IPS-15b (cell line): Measurements from ENCODE around the gene PRELID3B.
"Not testable (repeated sequence)": the region's sequence is repeated elsewhere in the genome, so short reads cannot be mapped to it uniquely, and the experiment has no call there.

Source experiments
- H3K27me3 ChIP-seq: one replicate; pipeline ENCODE4 v1.6.1; 2013; ENCODE audit warnings: low read length; ENCODE audit not compliant: control insufficient read depth, insufficient read depth
- H3K36me3 ChIP-seq: one replicate; pipeline ENCODE4 v1.6.1; 2013; ENCODE audit warnings: low read length; ENCODE audit not compliant: control insufficient read depth, insufficient read depth
- H3K4me1 ChIP-seq: one replicate; pipeline ENCODE4 v1.6.1; 2013; ENCODE audit warnings: mild to moderate bottlenecking, low read length; ENCODE audit not compliant: control insufficient read depth, insufficient read depth
- H3K4me3 ChIP-seq: one replicate; pipeline ENCODE4 v1.5.1; 2013; ENCODE audit warnings: low read depth, low read length
- H3K9ac ChIP-seq: one replicate; pipeline ENCODE4 v1.6.1; 2013; ENCODE audit warnings: low read depth, mild to moderate bottlenecking, low read length
- H3K9me3 ChIP-seq: one replicate; pipeline ENCODE4 v1.6.1; 2013; ENCODE audit warnings: mild to moderate bottlenecking, low read length; ENCODE audit not compliant: control insufficient read depth, insufficient read depth

PRELID3B gene

GRCh38 chr20:59047938-59048680 lies 5.5 kb upstream of the PRELID3B start:
- Histone ChIP-seq H3K27me3 (peaks cover 12% of the 10 kb centered on the region), H3K4me1 (no peaks in the 10 kb centered on the region), H3K36me3 (no peaks in the 10 kb centered on the region), H3K9me3 (no peaks in the 10 kb centered on the region), H3K4me3 (no peak overlapping the region), H3K9ac (no peak overlapping the region)

GRCh38 chr20:59046862-59047261 lies 4.3 kb upstream of the PRELID3B start:
- Histone ChIP-seq H3K4me1 (no peaks in the 10 kb centered on the region), H3K9ac (no peak overlapping the region), H3K36me3 (no peaks in the 10 kb centered on the region), H3K9me3 (no peaks in the 10 kb centered on the region), H3K27me3 (peaks cover 12% of the 10 kb centered on the region), H3K4me3 (no peak overlapping the region)

- no peaks in the 10 kb centered on the region for H3K4me1 ChIP-seq
- H3K36me3 ChIP-seq = no peaks in the 10 kb centered on the region
- no peaks in the 10 kb centered on the region for H3K9me3 ChIP-seq
- H3K4me3 ChIP-seq = no peak overlapping the region
- H3K9ac ChIP-seq = no peak overlapping the region
- peaks cover 12% of the 10 kb centered on the region for H3K27me3 ChIP-seq
Measured at GRCh38 chr20:59044796-59045195, 2.2 kb upstream of the PRELID3B start.

- H3K9ac ChIP-seq = no peak overlapping the region
- H3K4me1 ChIP-seq = no peaks in the 10 kb centered on the region
- peaks cover 12% of the 10 kb centered on the region for H3K27me3 ChIP-seq
- no peak overlapping the region for H3K4me3 ChIP-seq
- no peaks in the 10 kb centered on the region for H3K9me3 ChIP-seq
- H3K36me3 ChIP-seq = no peaks in the 10 kb centered on the region
Measured at GRCh38 chr20:59044295-59044694, 1.7 kb upstream of the PRELID3B start.

GRCh38 chr20:59043698-59044097 lies 1.1 kb upstream of the PRELID3B start:
- peaks cover 12% of the 10 kb centered on the region for H3K27me3 ChIP-seq
- no peaks in the 10 kb centered on the region for H3K9me3 ChIP-seq
- H3K36me3 ChIP-seq = no peaks in the 10 kb centered on the region
- no peak overlapping the region for H3K9ac ChIP-seq
- no peak overlapping the region for H3K4me3 ChIP-seq
- no peaks in the 10 kb centered on the region for H3K4me1 ChIP-seq

GRCh38 chr20:59042796-59043631 lies 428 bp upstream of the PRELID3B start:
- Histone ChIP-seq H3K4me1 (no peaks in the 10 kb centered on the region), H3K4me3 (peak overlapping the region; percentile 76), H3K9me3 (no peaks in the 10 kb centered on the region), H3K27me3 (peaks cover 12% of the 10 kb centered on the region), H3K9ac (no peak overlapping the region), H3K36me3 (no peaks in the 10 kb centered on the region)

GRCh38 chr20:59041487-59041886 lies 1.1 kb downstream of the PRELID3B start:
- H3K4me3 ChIP-seq = peak overlapping the region; percentile 76
- H3K36me3 ChIP-seq, H3K4me1 ChIP-seq, H3K9ac ChIP-seq, H3K9me3 ChIP-seq, H3K27me3 ChIP-seq: not testable (repeated sequence)

- peaks cover 7% of the 10 kb centered on the region for H3K27me3 ChIP-seq
- no peaks in the 10 kb centered on the region for H3K4me1 ChIP-seq
- H3K36me3 ChIP-seq = peaks cover 11% of the 10 kb centered on the region
- no peaks in the 10 kb centered on the region for H3K9me3 ChIP-seq
- no peak overlapping the region for H3K4me3 ChIP-seq
- H3K9ac ChIP-seq = no peak overlapping the region
Measured at GRCh38 chr20:59040667-59041066, 1.9 kb downstream of the PRELID3B start.

GRCh38 chr20:59039233-59039632 lies 3.4 kb downstream of the PRELID3B start:
- H3K4me1 ChIP-seq = no peaks in the 10 kb centered on the region
- peaks cover 2% of the 10 kb centered on the region for H3K27me3 ChIP-seq
- no peak overlapping the region for H3K9ac ChIP-seq
- H3K4me3 ChIP-seq = no peak overlapping the region
- H3K36me3 ChIP-seq = peaks cover 11% of the 10 kb centered on the region
- no peaks in the 10 kb centered on the region for H3K9me3 ChIP-seq

GRCh38 chr20:59037386-59037785 lies 5.2 kb downstream of the PRELID3B start:
- Histone ChIP-seq H3K4me3 (no peak overlapping the region), H3K9ac (no peak overlapping the region), H3K27me3 (no peaks in the 10 kb centered on the region), H3K4me1 (no peaks in the 10 kb centered on the region), H3K36me3 (peaks cover 11% of the 10 kb centered on the region), H3K9me3 (no peaks in the 10 kb centered on the region)

GRCh38 chr20:59035381-59035780 lies 7.2 kb downstream of the PRELID3B start:
- peaks cover 5% of the 10 kb centered on the region for H3K4me1 ChIP-seq
- H3K4me3 ChIP-seq = no peak overlapping the region
- peaks cover 11% of the 10 kb centered on the region for H3K36me3 ChIP-seq
- H3K9me3 ChIP-seq = no peaks in the 10 kb centered on the region
- H3K27me3 ChIP-seq = peaks cover 13% of the 10 kb centered on the region
- H3K9ac ChIP-seq = no peak overlapping the region

GRCh38 chr20:59033616-59034165 lies 8.9 kb downstream of the PRELID3B start:
- peaks cover 10% of the 10 kb centered on the region for H3K4me1 ChIP-seq

More at GRCh38 chr20:59033616-59034165, 8.9 kb downstream of the PRELID3B start:
- Histone ChIP-seq H3K9ac (no peak overlapping the region), H3K27me3 (peaks cover 25% of the 10 kb centered on the region), H3K4me3 (no peak overlapping the region), H3K9me3 (no peaks in the 10 kb centered on the region), H3K36me3 (peaks cover 11% of the 10 kb centered on the region)
